Activated T-cell treated with anti-CD3 and anti-CD28 coated beads for 24 hours (primary cell): Measurements from ENCODE around the gene FAM114A1.
"Not testable (repeated sequence)": the region's sequence is repeated elsewhere in the genome, so short reads cannot be mapped to it uniquely, and the experiment has no call there.

Experiments used
- DNase-seq: peaks from one replicate; pipeline ENCODE4 v3.0.0-alpha.2; 2020; ENCODE audit warnings: low read depth

FAM114A1 gene

DNA sequence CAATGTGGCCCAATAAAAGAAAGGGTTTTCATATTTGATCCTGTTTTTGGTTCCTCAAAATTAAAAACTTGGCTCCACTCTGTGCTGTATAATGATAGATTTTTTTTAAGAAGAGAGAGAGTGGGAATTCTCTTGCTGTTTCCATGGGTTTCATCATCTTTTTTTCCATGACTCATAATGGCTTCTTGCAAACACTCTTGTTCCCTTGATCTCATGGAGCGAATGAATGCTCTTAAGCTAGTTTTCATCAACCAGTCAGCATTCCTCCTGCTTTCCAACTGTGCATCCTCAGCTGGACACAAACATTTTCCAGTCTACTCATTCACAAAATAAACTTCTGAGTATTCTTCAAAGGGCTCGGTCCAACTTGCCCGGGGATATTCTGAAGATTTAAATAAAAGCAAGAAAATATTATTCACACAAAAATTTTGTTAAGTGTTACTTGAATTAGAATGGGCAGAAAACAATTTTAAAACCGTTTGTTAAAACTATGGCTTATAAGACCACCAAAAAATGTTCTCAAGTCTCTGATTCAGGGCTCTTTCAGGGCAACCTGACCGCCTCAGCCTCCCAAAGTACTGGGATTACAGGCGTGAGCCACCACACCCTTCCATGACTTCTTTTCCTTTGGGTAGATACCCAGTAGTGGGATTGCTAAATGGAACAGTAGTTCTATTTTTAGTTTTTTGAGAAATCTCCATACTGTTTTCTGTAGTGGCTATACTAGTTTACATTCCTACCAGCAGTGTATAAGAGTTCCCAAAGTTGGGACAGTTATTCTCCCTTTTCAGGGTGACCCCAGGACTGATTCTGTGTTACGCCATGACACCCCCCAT, 99.9 kb downstream of the FAM114A1 start:
- DNase-seq, result no peak

DNA sequence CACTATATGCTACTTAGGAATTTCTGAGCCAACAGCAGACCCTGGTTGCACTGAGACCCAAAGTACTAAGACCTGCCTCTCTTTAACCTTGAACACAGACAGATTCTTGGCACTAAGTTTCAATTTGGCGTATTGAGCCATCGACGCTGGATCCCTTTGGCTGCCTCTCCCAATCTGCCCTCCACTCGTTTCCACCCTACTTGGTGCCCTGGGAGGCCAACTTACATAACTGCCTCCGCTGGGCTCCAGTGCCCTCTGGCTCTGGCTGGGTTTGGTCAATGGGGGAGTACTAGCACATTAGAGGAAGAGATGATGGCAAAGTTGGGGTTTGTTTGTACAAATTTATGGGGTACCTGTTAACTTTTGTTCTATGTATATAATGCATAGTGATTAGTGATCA, 101.1 kb downstream of the FAM114A1 start:
- DNase-seq, result no peak

DNA sequence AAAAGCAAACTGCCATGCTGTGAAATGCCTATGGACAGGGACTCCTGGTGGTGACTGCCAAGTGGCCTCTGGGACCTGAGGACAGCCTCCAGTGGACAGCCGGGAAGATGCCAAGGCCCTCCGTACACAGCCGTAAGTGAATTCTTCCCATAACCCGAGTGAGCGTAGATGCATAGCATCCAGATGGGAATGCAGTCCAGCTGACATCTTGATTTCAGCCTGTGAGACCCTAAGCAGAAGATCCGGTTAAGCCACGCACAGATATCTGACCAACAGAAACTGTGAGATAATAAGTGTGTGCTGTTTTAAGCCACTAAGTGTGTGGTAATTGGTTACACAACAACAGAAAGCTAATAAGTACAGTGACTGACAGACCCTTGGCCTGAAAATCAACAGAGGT, 108.7 kb downstream of the FAM114A1 start:
- DNase-seq, result no peak

GRCh38 chr4:38979081-38979480, 111.5 kb downstream of the FAM114A1 start:
- DNase-seq, result no peak

GRCh38 chr4:38979511-38980230, 112.1 kb downstream of the FAM114A1 start:
- no peak for DNase-seq

GRCh38 chr4:38980903-38981676, 113.5 kb downstream of the FAM114A1 start:
- DNase-seq, result no peak

GRCh38 chr4:38982361-38983095, 114.9 kb downstream of the FAM114A1 start:
- no peak for DNase-seq

GRCh38 chr4:38983291-38983690, 115.7 kb downstream of the FAM114A1 start:
- DNase-seq, result no peak

GRCh38 chr4:38983787-38984598, 116.4 kb downstream of the FAM114A1 start:
- DNase-seq, result no peak

DNA sequence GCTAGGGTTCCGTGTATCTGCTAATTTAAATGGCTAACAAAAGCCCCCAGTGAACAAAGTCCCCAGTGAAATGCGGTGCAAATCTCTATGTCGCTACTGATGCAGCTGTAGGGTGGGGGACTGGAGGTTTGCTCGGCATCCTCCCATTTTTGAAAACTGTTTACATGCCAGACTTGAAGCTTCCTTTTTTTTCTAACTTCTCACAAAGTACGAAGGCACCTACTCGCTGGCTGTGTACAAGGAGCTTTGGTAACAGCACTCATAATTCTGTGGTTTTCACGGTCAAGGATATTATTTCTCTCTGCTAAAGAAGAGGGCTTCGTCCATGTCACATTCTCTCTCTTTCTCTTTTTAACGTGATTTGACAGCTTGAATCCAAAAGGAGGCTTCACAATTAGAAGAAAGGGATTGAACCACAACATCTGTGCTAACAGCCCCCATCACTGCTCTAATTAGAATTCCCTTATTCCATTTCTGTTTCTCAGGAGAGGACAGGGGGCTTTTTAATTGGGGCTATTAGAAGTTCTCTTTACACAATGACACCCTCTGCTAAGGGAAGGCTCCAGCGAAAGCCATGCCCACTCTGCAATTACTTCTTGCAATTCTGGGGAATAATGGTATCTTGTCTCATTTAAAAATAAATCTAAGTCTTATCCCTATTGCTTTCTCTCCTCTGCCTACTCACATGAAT, 117.9 kb downstream of the FAM114A1 start:
- DNase-seq, result no peak

GRCh38 chr4:38987491-38987890, 119.9 kb downstream of the FAM114A1 start:
- DNase-seq, result no peak

GRCh38 chr4:38988353-38988752, 120.7 kb downstream of the FAM114A1 start:
- DNase-seq, result not testable (repeated sequence)

DNA sequence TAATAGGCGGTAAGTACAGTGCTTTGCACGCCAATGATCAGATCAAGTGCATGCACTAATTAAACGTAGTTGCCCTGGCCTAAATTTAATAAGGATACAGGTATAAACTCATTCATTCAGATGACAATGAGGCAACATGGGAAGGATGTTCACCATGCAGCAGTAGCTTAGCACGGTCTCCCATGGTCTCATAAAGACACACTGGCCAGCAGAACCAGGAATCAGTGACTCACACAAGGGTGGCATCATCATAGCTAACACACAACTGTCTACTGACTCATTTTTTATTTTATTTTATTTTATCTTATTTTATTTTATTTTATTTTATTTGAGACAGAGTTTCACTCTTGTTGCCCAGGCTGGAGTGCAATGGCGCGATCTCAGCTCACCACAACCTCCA, 121.9 kb downstream of the FAM114A1 start:
- no peak for DNase-seq

DNA sequence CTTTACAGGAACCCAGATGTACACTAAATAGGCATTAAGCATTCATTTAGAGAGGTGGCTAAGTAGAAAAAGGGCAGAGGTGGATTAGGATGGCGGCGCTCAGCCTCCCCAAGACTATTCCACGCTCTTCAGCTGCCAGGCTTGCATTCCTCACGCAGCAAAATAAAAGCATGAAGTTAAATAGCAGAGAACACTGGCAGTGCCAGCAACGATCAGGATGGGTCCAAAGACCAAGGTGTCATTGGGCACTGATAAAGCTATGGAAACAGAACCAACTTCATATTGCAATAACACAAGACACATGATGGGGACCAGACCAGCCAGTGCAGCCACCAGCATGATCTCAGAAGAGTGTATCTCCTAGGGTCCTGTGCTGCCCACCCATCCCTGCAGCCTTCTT, 122.6 kb downstream of the FAM114A1 start:
- no peak for DNase-seq

DNA sequence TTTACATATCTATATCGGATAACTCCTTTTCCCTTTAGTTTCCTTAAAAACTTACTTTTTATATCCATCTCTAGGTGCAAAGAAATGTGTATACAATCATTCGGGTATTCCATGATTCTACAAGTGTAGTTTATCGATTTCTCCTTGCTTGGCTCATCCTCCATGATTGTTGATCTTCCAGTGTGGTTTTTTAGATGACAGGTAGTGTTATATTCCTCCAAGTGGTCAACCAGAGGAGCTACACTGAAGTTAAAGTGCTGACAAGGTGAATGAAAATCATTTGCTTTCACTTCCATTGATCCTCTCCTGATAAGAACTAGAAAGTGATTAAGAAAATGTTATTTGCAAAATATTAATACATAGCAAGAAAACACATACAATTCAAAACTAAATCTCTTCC, 126.1 kb downstream of the FAM114A1 start:
- DNase-seq, result no peak

GRCh38 chr4:38994135-38994534, 126.5 kb downstream of the FAM114A1 start:
- DNase-seq, result no peak
